ENCODE results near the gene ZNF688. TPM values are rescaled to one million over a fixed set of nuclear protein-coding genes. Genes with fewer than 3 reads are reported as not detected.

Gene ZNF688
- total and polyA plus RNA-seq, 2 of the 13 experiments (the other 11 are each of a cell fraction or from before 2014, with no cell fraction given) = 2.4 to 5.4 TPM

DNA sequence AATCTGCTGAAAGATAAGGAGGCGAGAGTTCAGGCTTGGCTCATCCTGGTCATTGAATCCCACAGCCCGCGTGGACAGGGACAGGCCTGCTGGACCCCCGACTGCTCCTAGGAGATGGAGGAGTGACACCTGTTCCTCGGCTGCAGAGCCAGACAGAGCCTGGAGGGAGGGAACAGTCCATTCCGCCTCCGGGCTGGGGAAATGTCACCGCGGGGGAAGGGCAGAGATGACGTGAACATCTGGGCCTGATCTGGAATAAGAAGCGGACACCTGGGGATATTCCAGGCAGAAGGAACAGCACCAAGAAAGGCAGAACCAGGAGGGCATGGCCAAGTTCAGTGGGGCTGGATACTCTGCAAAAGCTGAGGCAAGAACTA, 38.4 kb downstream of the ZNF688 start (continued):
- TF ChIP-seq, protein P1, sequence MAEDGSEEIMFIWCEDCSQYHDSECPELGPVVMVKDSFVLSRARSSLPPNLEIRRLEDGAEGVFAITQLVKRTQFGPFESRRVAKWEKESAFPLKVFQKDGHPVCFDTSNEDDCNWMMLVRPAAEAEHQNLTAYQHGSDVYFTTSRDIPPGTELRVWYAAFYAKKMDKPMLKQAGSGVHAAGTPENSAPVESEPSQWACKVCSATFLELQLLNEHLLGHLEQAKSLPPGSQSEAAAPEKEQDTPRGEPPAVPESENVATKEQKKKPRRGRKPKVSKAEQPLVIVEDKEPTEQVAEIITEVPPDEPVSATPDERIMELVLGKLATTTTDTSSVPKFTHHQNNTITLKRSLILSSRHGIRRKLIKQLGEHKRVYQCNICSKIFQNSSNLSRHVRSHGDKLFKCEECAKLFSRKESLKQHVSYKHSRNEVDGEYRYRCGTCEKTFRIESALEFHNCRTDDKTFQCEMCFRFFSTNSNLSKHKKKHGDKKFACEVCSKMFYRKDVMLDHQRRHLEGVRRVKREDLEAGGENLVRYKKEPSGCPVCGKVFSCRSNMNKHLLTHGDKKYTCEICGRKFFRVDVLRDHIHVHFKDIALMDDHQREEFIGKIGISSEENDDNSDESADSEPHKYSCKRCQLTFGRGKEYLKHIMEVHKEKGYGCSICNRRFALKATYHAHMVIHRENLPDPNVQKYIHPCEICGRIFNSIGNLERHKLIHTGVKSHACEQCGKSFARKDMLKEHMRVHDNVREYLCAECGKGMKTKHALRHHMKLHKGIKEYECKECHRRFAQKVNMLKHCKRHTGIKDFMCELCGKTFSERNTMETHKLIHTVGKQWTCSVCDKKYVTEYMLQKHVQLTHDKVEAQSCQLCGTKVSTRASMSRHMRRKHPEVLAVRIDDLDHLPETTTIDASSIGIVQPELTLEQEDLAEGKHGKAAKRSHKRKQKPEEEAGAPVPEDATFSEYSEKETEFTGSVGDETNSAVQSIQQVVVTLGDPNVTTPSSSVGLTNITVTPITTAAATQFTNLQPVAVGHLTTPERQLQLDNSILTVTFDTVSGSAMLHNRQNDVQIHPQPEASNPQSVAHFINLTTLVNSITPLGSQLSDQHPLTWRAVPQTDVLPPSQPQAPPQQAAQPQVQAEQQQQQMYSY (CRISPR knock-in tag; IDR thresholded peaks at IDR 0.05) = 0 out of 2 replicates have a peak, but pooled peaks have one; percentile 24
- TF ChIP-seq, protein P2, sequence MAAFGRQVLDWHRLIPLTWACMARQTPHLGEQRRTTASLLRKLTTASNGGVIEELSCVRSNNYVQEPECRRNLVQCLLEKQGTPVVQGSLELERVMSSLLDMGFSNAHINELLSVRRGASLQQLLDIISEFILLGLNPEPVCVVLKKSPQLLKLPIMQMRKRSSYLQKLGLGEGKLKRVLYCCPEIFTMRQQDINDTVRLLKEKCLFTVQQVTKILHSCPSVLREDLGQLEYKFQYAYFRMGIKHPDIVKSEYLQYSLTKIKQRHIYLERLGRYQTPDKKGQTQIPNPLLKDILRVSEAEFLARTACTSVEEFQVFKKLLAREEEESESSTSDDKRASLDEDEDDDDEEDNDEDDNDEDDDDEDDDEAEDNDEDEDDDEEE (CRISPR knock-in tag; IDR thresholded peaks at IDR 0.05) = 0 out of 2 replicates have a peak, but pooled peaks have one; percentile 33
- TF ChIP-seq ZFX (CRISPR knock-in tag; IDR thresholded peaks at IDR 0.05; ENCODE audit: low read depth) = no peak
- peak; percentile 18 for TF ChIP-seq RBM39 (IDR thresholded peaks at IDR 0.05; ENCODE audit: low read depth, low read length, poor library complexity, severe bottlenecking)
- TF ChIP-seq, protein P3, sequence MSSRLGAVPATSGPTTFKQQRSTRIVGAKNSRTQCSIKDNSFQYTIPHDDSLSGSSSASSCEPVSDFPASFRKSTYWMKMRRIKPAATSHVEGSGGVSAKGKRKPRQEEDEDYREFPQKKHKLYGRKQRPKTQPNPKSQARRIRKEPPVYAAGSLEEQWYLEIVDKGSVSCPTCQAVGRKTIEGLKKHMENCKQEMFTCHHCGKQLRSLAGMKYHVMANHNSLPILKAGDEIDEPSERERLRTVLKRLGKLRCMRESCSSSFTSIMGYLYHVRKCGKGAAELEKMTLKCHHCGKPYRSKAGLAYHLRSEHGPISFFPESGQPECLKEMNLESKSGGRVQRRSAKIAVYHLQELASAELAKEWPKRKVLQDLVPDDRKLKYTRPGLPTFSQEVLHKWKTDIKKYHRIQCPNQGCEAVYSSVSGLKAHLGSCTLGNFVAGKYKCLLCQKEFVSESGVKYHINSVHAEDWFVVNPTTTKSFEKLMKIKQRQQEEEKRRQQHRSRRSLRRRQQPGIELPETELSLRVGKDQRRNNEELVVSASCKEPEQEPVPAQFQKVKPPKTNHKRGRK (CRISPR knock-in tag; IDR thresholded peaks at IDR 0.05) = no peak
- TF ChIP-seq FOXA3 (CRISPR knock-in tag; IDR thresholded peaks at IDR 0.05) = no peak
- TF ChIP-seq, protein P4, sequence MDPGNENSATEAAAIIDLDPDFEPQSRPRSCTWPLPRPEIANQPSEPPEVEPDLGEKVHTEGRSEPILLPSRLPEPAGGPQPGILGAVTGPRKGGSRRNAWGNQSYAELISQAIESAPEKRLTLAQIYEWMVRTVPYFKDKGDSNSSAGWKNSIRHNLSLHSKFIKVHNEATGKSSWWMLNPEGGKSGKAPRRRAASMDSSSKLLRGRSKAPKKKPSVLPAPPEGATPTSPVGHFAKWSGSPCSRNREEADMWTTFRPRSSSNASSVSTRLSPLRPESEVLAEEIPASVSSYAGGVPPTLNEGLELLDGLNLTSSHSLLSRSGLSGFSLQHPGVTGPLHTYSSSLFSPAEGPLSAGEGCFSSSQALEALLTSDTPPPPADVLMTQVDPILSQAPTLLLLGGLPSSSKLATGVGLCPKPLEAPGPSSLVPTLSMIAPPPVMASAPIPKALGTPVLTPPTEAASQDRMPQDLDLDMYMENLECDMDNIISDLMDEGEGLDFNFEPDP (CRISPR knock-in tag; conservative IDR thresholded peaks at IDR 0.05) = 0 out of 2 replicates have a peak, but pooled peaks have one; percentile 67
- TF ChIP-seq, protein P5, sequence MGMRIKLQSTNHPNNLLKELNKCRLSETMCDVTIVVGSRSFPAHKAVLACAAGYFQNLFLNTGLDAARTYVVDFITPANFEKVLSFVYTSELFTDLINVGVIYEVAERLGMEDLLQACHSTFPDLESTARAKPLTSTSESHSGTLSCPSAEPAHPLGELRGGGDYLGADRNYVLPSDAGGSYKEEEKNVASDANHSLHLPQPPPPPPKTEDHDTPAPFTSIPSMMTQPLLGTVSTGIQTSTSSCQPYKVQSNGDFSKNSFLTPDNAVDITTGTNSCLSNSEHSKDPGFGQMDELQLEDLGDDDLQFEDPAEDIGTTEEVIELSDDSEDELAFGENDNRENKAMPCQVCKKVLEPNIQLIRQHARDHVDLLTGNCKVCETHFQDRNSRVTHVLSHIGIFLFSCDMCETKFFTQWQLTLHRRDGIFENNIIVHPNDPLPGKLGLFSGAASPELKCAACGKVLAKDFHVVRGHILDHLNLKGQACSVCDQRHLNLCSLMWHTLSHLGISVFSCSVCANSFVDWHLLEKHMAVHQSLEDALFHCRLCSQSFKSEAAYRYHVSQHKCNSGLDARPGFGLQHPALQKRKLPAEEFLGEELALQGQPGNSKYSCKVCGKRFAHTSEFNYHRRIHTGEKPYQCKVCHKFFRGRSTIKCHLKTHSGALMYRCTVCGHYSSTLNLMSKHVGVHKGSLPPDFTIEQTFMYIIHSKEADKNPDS (CRISPR knock-in tag; IDR thresholded peaks at IDR 0.05) = 0 out of 2 replicates have a peak, but pooled peaks have one; percentile 17
- TF ChIP-seq, protein P6, sequence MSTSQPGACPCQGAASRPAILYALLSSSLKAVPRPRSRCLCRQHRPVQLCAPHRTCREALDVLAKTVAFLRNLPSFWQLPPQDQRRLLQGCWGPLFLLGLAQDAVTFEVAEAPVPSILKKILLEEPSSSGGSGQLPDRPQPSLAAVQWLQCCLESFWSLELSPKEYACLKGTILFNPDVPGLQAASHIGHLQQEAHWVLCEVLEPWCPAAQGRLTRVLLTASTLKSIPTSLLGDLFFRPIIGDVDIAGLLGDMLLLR (CRISPR knock-in tag; IDR thresholded peaks at IDR 0.05) = 0 out of 2 replicates have a peak, but pooled peaks have one; percentile 20
- peak; percentile 15 for TF ChIP-seq PRPF4 (IDR thresholded peaks at IDR 0.05; ENCODE audit: low read depth, low read length, poor library complexity, severe bottlenecking)
- TF ChIP-seq ZNF10 (CRISPR knock-in tag; IDR thresholded peaks at IDR 0.05; ENCODE audit: borderline replicate concordance, low read depth) = no peak
- TF ChIP-seq, protein P7, sequence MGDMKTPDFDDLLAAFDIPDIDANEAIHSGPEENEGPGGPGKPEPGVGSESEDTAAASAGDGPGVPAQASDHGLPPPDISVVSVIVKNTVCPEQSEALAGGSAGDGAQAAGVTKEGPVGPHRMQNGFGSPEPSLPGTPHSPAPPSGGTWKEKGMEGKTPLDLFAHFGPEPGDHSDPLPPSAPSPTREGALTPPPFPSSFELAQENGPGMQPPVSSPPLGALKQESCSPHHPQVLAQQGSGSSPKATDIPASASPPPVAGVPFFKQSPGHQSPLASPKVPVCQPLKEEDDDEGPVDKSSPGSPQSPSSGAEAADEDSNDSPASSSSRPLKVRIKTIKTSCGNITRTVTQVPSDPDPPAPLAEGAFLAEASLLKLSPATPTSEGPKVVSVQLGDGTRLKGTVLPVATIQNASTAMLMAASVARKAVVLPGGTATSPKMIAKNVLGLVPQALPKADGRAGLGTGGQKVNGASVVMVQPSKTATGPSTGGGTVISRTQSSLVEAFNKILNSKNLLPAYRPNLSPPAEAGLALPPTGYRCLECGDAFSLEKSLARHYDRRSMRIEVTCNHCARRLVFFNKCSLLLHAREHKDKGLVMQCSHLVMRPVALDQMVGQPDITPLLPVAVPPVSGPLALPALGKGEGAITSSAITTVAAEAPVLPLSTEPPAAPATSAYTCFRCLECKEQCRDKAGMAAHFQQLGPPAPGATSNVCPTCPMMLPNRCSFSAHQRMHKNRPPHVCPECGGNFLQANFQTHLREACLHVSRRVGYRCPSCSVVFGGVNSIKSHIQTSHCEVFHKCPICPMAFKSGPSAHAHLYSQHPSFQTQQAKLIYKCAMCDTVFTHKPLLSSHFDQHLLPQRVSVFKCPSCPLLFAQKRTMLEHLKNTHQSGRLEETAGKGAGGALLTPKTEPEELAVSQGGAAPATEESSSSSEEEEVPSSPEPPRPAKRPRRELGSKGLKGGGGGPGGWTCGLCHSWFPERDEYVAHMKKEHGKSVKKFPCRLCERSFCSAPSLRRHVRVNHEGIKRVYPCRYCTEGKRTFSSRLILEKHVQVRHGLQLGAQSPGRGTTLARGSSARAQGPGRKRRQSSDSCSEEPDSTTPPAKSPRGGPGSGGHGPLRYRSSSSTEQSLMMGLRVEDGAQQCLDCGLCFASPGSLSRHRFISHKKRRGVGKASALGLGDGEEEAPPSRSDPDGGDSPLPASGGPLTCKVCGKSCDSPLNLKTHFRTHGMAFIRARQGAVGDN (CRISPR knock-in tag; IDR thresholded peaks at IDR 0.05) = peak; percentile 33
- TF ChIP-seq ELF3 (CRISPR knock-in tag; IDR thresholded peaks at IDR 0.05) = no peak

Measured in HepG2 (cell line).